ENCODE measurements around the gene CTNNBIP1. TPM values are rescaled to one million over a fixed set of nuclear protein-coding genes. Genes with fewer than 3 reads are reported as not detected.

The CTNNBIP1 gene
- total RNA-seq, 1 experiment from 2014 or later: 58.9 TPM

- intact Hi-C loops (cut with micrococcal nuclease; ENCODE audit: unreplicated experiment): no loop called here
- H3K4me2 ChIP-seq: no peak overlapping the region
- H3K27ac ChIP-seq: no peak overlapping the region
- H3K4me3 ChIP-seq: no peak overlapping the region
- TF ChIP-seq CTCF (conservative IDR thresholded peaks at IDR 0.05): no peak
- ChIA-PET CTCF (interaction anchor here (0.7 to 1.3 kb wide), 2 partner anchors 13 to 105 kb away, joined by 6 to 10 read pairs; no protein-coding TSS in a partner anchor), POLR2A (ENCODE audit: unreplicated experiment) (interaction anchor here (0.7 kb wide), 1 partner anchor 286 kb away, joined by 3 read pairs; no protein-coding TSS in a partner anchor)
- no TSS peak for BruUV-seq (replicated peaks)
- H2AFZ ChIP-seq: no peak overlapping the region
- peaks cover 3% of the 10 kb centered on the region; the same call in 1 of the 2 replicates for H3F3A ChIP-seq (ENCODE audit: insufficient read depth, low read depth)
- H3K4me1 ChIP-seq (replicated peaks; ENCODE audit: insufficient read depth): no peaks in the 10 kb centered on the region
- H3K9me2 ChIP-seq (ENCODE audit: insufficient read depth): no peaks in the 10 kb centered on the region
- H3K27me3 ChIP-seq (ENCODE audit: insufficient read depth, low read depth): no peaks in the 10 kb centered on the region
- H4K20me1 ChIP-seq (ENCODE audit: insufficient read depth): no peaks in the 10 kb centered on the region
- no peak for DNase-seq
- H3K9me3 ChIP-seq (ENCODE audit: insufficient read depth, low read depth): no peaks in the 10 kb centered on the region
- H3K79me2 ChIP-seq (ENCODE audit: low read depth): no peaks in the 10 kb centered on the region
- no peaks in the 10 kb centered on the region for H3K36me3 ChIP-seq (ENCODE audit: low read depth)
These were observed 19.6 kb upstream of the CTNNBIP1 start for GRCh38 chr1:9929431-9930385.

DNA sequence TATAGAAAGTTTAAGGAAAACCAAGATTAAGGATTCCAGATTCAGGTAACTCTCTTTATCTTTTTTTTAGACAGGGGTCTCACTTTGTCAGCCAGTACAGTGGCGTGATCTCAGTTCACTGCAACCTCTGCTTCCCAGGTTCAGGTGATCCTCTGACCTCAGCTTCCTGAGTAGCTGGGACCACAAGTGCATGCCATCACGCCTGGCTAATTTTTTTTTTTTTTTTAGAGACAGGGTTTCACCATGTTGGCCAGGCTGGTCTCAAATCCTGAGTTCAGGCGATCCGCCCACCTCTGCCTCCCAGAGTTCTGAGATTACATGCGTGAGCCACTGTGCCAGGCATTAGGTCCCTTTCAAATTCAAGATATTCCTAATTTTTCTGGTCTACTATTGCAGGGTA, 17.2 kb upstream of the CTNNBIP1 start:
- Histone ChIP-seq H3K4me2 (no peak overlapping the region), H3K9me3 (ENCODE audit: insufficient read depth, low read depth) (no peaks in the 10 kb centered on the region), H3F3A (ENCODE audit: insufficient read depth, low read depth) (peaks cover 3% of the 10 kb centered on the region; the same call in 1 of the 2 replicates), H3K27me3 (ENCODE audit: insufficient read depth, low read depth) (no peaks in the 10 kb centered on the region), H3K4me3 (no peak overlapping the region), H3K27ac (no peak overlapping the region), H3K79me2 (ENCODE audit: low read depth) (no peaks in the 10 kb centered on the region), H3K36me3 (ENCODE audit: low read depth) (no peaks in the 10 kb centered on the region), H3K9me2 (ENCODE audit: insufficient read depth) (no peaks in the 10 kb centered on the region), H4K20me1 (ENCODE audit: insufficient read depth) (no peaks in the 10 kb centered on the region), H3K4me1 (replicated peaks; ENCODE audit: insufficient read depth) (no peaks in the 10 kb centered on the region), H2AFZ (no peak overlapping the region)
- POLR2A ChIA-PET (ENCODE audit: unreplicated experiment): no interaction called here
- no TSS peak for BruUV-seq (replicated peaks)
- CTCF ChIA-PET: no interaction called here
- DNase-seq: no peak
- intact Hi-C loops (cut with micrococcal nuclease; ENCODE audit: unreplicated experiment): no loop called here
- TF ChIP-seq CTCF (conservative IDR thresholded peaks at IDR 0.05): no peak
- no peak for TF ChIP-seq EZH2 (IDR thresholded peaks at IDR 0.05; ENCODE audit: low read depth)

DNA sequence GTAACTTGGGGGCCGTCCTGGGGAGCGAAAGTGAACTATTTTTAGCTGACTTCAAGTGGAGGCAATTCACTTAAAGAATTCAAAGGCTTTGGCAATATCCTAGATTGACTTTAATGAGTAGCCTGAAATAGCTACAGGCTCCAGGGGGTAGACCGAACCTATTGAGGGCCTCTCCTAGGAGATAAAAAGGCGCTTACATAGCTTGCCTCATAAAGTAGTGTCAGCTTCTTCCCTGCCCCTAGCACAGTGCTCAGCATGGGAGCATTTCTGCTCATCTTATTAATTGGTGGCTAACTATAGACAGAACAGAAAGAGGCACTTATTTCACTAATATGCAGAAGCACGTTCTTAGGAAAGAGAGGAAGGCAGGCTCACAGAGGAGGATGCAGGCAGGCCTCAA, 12.3 kb upstream of the CTNNBIP1 start:
- ChIA-PET POLR2A (ENCODE audit: unreplicated experiment) (no interaction called here), CTCF (no interaction called here)
- Histone ChIP-seq H3K4me3 (no peak overlapping the region), H3K27ac (no peak overlapping the region), H2AFZ (no peak overlapping the region), H3K4me1 (replicated peaks; ENCODE audit: insufficient read depth) (no peaks in the 10 kb centered on the region), H3F3A (ENCODE audit: insufficient read depth, low read depth) (peaks cover 3% of the 10 kb centered on the region; the same call in 1 of the 2 replicates), H3K9me3 (ENCODE audit: insufficient read depth, low read depth) (no peaks in the 10 kb centered on the region), H3K36me3 (ENCODE audit: low read depth) (no peaks in the 10 kb centered on the region), H3K27me3 (ENCODE audit: insufficient read depth, low read depth) (no peaks in the 10 kb centered on the region), H4K20me1 (ENCODE audit: insufficient read depth) (no peaks in the 10 kb centered on the region), H3K4me2 (no peak overlapping the region), H3K79me2 (ENCODE audit: low read depth) (no peaks in the 10 kb centered on the region), H3K9me2 (ENCODE audit: insufficient read depth) (no peaks in the 10 kb centered on the region)
- no peak for DNase-seq
- intact Hi-C loops (cut with micrococcal nuclease; ENCODE audit: unreplicated experiment): no loop called here
- TF ChIP-seq CTCF (conservative IDR thresholded peaks at IDR 0.05): no peak
- no peak for TF ChIP-seq EZH2 (IDR thresholded peaks at IDR 0.05; ENCODE audit: low read depth)
- no TSS peak for BruUV-seq (replicated peaks)

Measured in PC-9 (cell line).